Esophagus (tissue), 2 donors: ENCODE data around the gene ICE1. TPM values are rescaled to one million over a fixed set of nuclear protein-coding genes. Genes with fewer than 3 reads are reported as not detected.
"Not testable (repeated sequence)": the region's sequence is repeated elsewhere in the genome, so short reads cannot be mapped to it uniquely, and the experiment has no call there.

Experiments used
- H3K27ac ChIP-seq, 2 donors: one replicate each; pipeline ENCODE4 v1.5.1; 2013; ENCODE audit warnings: low read depth in 2 of 2, mild to moderate bottlenecking in 2 of 2, inconsistent platforms in 1 of 2, low read length in 1 of 2, moderate library complexity in 1 of 2
- H3K27me3 ChIP-seq, 2 donors: one replicate each; pipeline ENCODE4 v1.6.1; 2013; ENCODE audit warnings: low read length in 2 of 2, control low read depth in 1 of 2, mild to moderate bottlenecking in 1 of 2; ENCODE audit not compliant: insufficient read depth in 2 of 2, control insufficient read depth in 1 of 2
- H3K36me3 ChIP-seq, 2 donors: one replicate each; pipeline ENCODE4 v1.6.1; 2013; ENCODE audit warnings: low read length in 1 of 2; ENCODE audit not compliant: control insufficient read depth in 2 of 2, insufficient read depth in 2 of 2
- H3K4me1 ChIP-seq, 2 donors: one replicate each; pipeline ENCODE4 v1.6.1; 2013; ENCODE audit warnings: low read length in 1 of 2; ENCODE audit not compliant: control insufficient read depth in 2 of 2, insufficient read depth in 2 of 2
- H3K4me3 ChIP-seq, 2 donors: one replicate each; pipeline ENCODE4 v1.5.1; 2013; ENCODE audit warnings: low read length in 2 of 2, mild to moderate bottlenecking in 2 of 2, low read depth in 1 of 2, moderate library complexity in 1 of 2
- H3K9me3 ChIP-seq, 2 donors: one replicate each; pipeline ENCODE4 v1.6.1; 2013; ENCODE audit warnings: mild to moderate bottlenecking in 2 of 2, low read depth in 1 of 2, low read length in 1 of 2, moderate library complexity in 1 of 2; ENCODE audit not compliant: control insufficient read depth in 2 of 2, insufficient read depth in 1 of 2
- whole genome bisulfite sequencing, 2 donors: extraction: QIAGEN DNeasy Blood & Tissue Kit; methylation state at CpG; one replicate each; pipeline ENCODE4 v1.1.7; 2013; 5-methylcytosine and 5-hydroxymethylcytosine counted together
- polyA plus RNA-seq, 2 donors: library from polyadenylated mRNA; stranded (reverse); fragments of 200-250 nt; gene quantifications; one replicate each; pipeline ENCODE4 v1.2.3, GENCODE V29; 2013
- donor health status: healthy with polysubstance abuse.
- donor health status: Bipolar disorder and iron deficiency.

ICE1 gene
- polyA plus RNA-seq, 2 donors = 3.2 to 4.8 TPM

DNA sequence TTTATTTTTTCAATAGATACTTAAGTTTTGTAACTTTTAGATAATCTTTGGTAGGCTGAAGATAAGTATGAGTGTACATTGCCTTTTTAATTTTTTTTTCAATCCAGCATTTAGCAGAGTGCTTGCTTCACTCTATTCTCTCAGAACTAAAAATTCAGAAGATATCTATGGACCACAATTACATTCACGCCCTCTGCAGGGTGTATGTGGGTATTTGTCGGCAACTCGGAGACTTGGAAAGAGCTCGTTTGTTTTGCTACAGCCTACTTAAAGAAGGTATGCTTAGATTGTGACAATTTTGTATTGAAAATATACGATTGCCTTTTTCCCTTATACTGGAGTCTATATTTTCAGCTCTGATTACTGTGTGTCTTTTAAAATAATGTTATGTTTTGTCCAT, 43.8 kb downstream of the ICE1 start:
- no peaks in the 10 kb centered on the region for H3K27me3 ChIP-seq
- 90 to 92% methylated on average over 5 of the region's 5 CpGs for WGBS, 2 donors
- no peaks in the 10 kb centered on the region for H3K4me1 ChIP-seq
- no peak overlapping the region for H3K4me3 ChIP-seq
- H3K27ac ChIP-seq = no peak overlapping the region
- peaks cover under 1 to 20% of the 10 kb centered on the region in 2 donors for H3K36me3 ChIP-seq
- no peaks in the 10 kb centered on the region for H3K9me3 ChIP-seq

GRCh38 chr5:5467737-5468136, 45.3 kb downstream of the ICE1 start:
- H3K36me3 ChIP-seq = peaks cover 0 to 16% of the 10 kb centered on the region in 2 donors
- WGBS, 2 donors = 88 to 91% methylated on average over 4 of the region's 4 CpGs
- no peaks in the 10 kb centered on the region for H3K4me1 ChIP-seq
- H3K9me3 ChIP-seq = no peaks in the 10 kb centered on the region
- H3K4me3 ChIP-seq = no peak overlapping the region
- no peaks in the 10 kb centered on the region for H3K27me3 ChIP-seq
- H3K27ac ChIP-seq = no peak overlapping the region

- peaks cover 0 to 9% of the 10 kb centered on the region in 2 donors for H3K36me3 ChIP-seq
- H3K9me3 ChIP-seq = no peaks in the 10 kb centered on the region
- no peak overlapping the region for H3K4me3 ChIP-seq
Measured at GRCh38 chr5:5470933-5471332, 48.5 kb downstream of the ICE1 start.

DNA sequence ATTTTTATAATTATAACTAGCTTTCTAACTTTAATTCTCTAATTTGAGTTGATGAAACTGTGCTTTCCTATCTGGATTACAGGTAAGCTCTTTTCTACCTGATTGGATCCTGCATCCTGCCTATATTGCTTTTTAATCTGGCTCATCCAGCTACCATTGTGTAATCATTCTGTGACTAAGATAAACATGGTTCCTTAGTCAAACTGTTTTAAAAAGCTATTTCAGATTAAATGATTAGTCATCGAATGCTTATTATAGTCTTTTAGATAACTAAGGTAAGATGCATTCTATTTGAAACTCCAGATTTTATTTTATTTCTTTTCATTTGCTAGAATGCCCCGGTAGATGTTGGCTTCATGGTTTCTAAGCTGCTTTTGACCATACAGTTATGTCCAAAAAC, 50.7 kb downstream of the ICE1 start:
- no peak overlapping the region for H3K4me3 ChIP-seq
- no peaks in the 10 kb centered on the region for H3K27me3 ChIP-seq
- no peaks in the 10 kb centered on the region for H3K9me3 ChIP-seq
- H3K36me3 ChIP-seq = peaks cover 3 to 13% of the 10 kb centered on the region in 2 donors
- H3K27ac ChIP-seq = no peak overlapping the region
- WGBS, 2 donors = 99 to 100% methylated on average over 2 of the region's 2 CpGs
- no peaks in the 10 kb centered on the region for H3K4me1 ChIP-seq

More at GRCh38 chr5:5470933-5471332, 48.5 kb downstream of the ICE1 start:
- H3K27ac ChIP-seq = no peak overlapping the region
- H3K27me3 ChIP-seq = no peaks in the 10 kb centered on the region
- H3K4me1 ChIP-seq = no peaks in the 10 kb centered on the region

GRCh38 chr5:5474961-5475360, 52.5 kb downstream of the ICE1 start:
- no peaks in the 10 kb centered on the region for H3K9me3 ChIP-seq
- H3K27me3 ChIP-seq = no peaks in the 10 kb centered on the region
- H3K27ac ChIP-seq = no peak overlapping the region
- no peak overlapping the region for H3K4me3 ChIP-seq
- peaks cover 3 to 11% of the 10 kb centered on the region in 2 donors for H3K36me3 ChIP-seq
- no peaks in the 10 kb centered on the region for H3K4me1 ChIP-seq
- 93 to 94% methylated on average over 5 of the region's 5 CpGs for WGBS, 2 donors

GRCh38 chr5:5475975-5476374, 53.5 kb downstream of the ICE1 start:
- no peaks in the 10 kb centered on the region for H3K4me1 ChIP-seq
- H3K4me3 ChIP-seq = no peak overlapping the region
- peaks cover 3 to 9% of the 10 kb centered on the region in 2 donors for H3K36me3 ChIP-seq
- H3K27ac ChIP-seq = no peak overlapping the region
- WGBS, 2 donors = 97% methylated on average over 2 of the region's 2 CpGs
- no peaks in the 10 kb centered on the region for H3K9me3 ChIP-seq
- H3K27me3 ChIP-seq = no peaks in the 10 kb centered on the region

GRCh38 chr5:5479578-5479977, 57.1 kb downstream of the ICE1 start:
- not testable (repeated sequence) for H3K27me3 ChIP-seq
- H3K36me3 ChIP-seq = peaks cover 3 to 11% of the 10 kb centered on the region in 2 donors
- WGBS, 2 donors = 100% methylated on average over 1 of the region's 1 CpG

DNA sequence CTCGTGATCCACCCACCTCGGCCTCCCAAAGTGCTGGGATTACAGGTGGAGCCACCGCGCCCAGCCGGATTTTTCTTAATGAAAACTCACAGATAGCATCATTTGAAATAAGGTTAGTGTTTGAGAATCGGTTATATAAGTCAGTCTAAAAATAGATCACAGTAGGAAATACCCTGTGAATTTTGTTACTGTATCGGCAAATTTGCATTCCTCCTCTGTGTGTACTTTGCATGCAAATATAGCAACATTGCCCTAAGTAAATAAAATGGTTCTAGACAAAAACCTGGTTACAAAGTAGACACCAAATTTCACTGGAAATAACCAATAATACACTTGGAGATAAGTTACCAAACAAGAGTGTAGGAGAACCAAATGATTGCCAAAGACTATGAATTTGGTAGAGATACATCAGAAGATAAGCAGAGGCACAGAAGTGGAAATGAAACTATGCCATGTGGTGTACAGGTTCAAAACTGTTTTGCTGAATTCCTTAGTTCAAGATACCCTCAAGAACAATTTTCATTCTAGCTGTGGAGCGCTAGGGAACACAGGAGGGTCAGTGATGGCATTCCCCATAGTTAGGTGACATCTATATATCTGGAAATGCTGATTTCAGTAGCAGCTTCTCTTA, 58.1 kb downstream of the ICE1 start:
- WGBS, 2 donors = 92 to 93% methylated on average over 8 of the region's 8 CpGs
- no peaks in the 10 kb centered on the region for H3K4me1 ChIP-seq
- no peaks in the 10 kb centered on the region for H3K9me3 ChIP-seq
- H3K27ac ChIP-seq = no peak overlapping the region
- H3K36me3 ChIP-seq = peaks cover 3 to 7% of the 10 kb centered on the region in 2 donors
- H3K4me3 ChIP-seq = no peak overlapping the region
- no peaks in the 10 kb centered on the region for H3K27me3 ChIP-seq

More at GRCh38 chr5:5479578-5479977, 57.1 kb downstream of the ICE1 start:
- H3K9me3 ChIP-seq, H3K27ac ChIP-seq, H3K4me3 ChIP-seq, H3K4me1 ChIP-seq: not testable (repeated sequence)

- Histone ChIP-seq H3K27me3 (no peaks in the 10 kb centered on the region), H3K4me1 (no peaks in the 10 kb centered on the region), H3K4me3 (no peak overlapping the region), H3K27ac (no peak overlapping the region), H3K9me3 (no peaks in the 10 kb centered on the region), H3K36me3 (peaks cover 3 to 7% of the 10 kb centered on the region in 2 donors)
- WGBS, 2 donors = 78% methylated on average over 3 of the region's 3 CpGs
Measured at GRCh38 chr5:5481206-5481605, 58.7 kb downstream of the ICE1 start.

DNA sequence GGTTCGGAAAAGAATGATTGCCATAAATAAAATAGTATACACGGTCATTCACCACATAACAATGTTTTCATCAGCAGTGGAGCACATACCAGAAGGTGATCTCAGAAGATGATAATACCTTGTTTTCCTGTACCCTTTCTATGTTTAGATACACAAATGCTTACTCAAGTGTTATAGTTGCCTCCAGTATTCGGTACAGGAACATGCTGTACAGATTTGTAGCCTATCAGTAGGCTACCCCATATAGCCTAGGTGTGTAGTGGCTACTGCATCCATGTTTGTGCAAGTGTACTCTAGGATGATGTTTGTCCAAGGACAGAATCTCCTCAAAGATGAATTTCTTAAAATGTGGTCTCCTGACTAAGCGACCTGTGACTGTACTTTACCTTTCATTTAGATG, 59.2 kb downstream of the ICE1 start:
- Histone ChIP-seq H3K27ac (no peak overlapping the region), H3K4me1 (no peaks in the 10 kb centered on the region), H3K4me3 (no peak overlapping the region), H3K9me3 (no peaks in the 10 kb centered on the region), H3K36me3 (peaks cover 0 to 3% of the 10 kb centered on the region in 2 donors), H3K27me3 (no peaks in the 10 kb centered on the region)
- 93% methylated on average over 4 of the region's 4 CpGs for WGBS, 2 donors
